K562 (cell line): Measurements from ENCODE around the gene CNR2. TPM values are rescaled to one million over a fixed set of nuclear protein-coding genes. Genes with fewer than 3 reads are reported as not detected.

Experiments used
- CBFA2T3 ChIP-seq: fragments of 450-650 bp; IDR thresholded peaks from 2 replicates; pipeline ENCODE4 v1.6.1; 2017
- CSDE1 ChIP-seq, 2 experiments: fragments of 450-650 bp; IDR thresholded peaks; 2 replicates each; pipeline ENCODE4 v1.6.1; 2016; ENCODE audit warnings: mild to moderate bottlenecking in 1 of 2
- DPF2 ChIP-seq: fragments of 450-650 bp; IDR thresholded peaks from 2 replicates; pipeline ENCODE4 v1.6.1; 2016
- FOS ChIP-seq: IDR thresholded peaks from 3 replicates; pipeline ENCODE4 v1.6.1; 2011; ENCODE audit not compliant: insufficient read length; ENCODE audit errors: extremely low read depth
- GABPB1 ChIP-seq: sonication (generic); formaldehyde crosslinking; IDR thresholded peaks from 2 replicates; pipeline ENCODE4 v1.8.0; 2022; ENCODE audit warnings: mild to moderate bottlenecking, missing genetic modification reagents
- HINFP ChIP-seq: fragments of 450-650 bp; conservative IDR thresholded peaks from 2 replicates; pipeline ENCODE4 v1.6.1; 2016; ENCODE audit warnings: missing genetic modification characterization, low read depth, mild to moderate bottlenecking, control low read depth, missing compliant biosample characterization
- HMG20A ChIP-seq: fragments of 450-650 bp; formaldehyde crosslinking; conservative IDR thresholded peaks from 2 replicates; pipeline ENCODE4 v1.4.0; 2020; ENCODE audit warnings: mild to moderate bottlenecking, mixed read lengths
- HNRNPH1 ChIP-seq: fragments of 200-400 bp; formaldehyde crosslinking; optimal IDR thresholded peaks from 2 replicates; pipeline ENCODE3; 2017; ENCODE audit warnings: low read depth, mild to moderate bottlenecking, low read length, moderate library complexity
- KDM1A ChIP-seq, 2 experiments: fragments of 450-650 bp; IDR thresholded peaks; 2 replicates each; pipeline ENCODE4 v1.6.1; 2016; ENCODE audit warnings: mild to moderate bottlenecking in 2 of 2
- L3MBTL2 ChIP-seq: fragments of 450-650 bp; IDR thresholded peaks from 2 replicates; pipeline ENCODE4 v1.6.1; 2016; ENCODE audit warnings: mild to moderate bottlenecking, moderate library complexity
- NFE2 ChIP-seq: IDR thresholded peaks from 2 replicates; pipeline ENCODE4 v1.6.1; 2014; ENCODE audit warnings: antibody characterized with exemption, low read depth
- NFXL1 ChIP-seq: fragments of 450-650 bp; formaldehyde crosslinking; IDR thresholded peaks from 2 replicates; pipeline ENCODE4 v1.4.0; 2021; ENCODE audit warnings: mild to moderate bottlenecking
- PRMT5 ChIP-seq: sonication (generic); formaldehyde crosslinking; IDR thresholded peaks from 2 replicates; pipeline ENCODE4 v1.5.0; 2020; ENCODE audit warnings: missing genetic modification reagents
- RBM25 ChIP-seq: fragments of 200-400 bp; formaldehyde crosslinking; IDR thresholded peaks from 2 replicates; pipeline ENCODE4 v1.6.1; 2018; ENCODE audit warnings: low read length, low read depth, moderate library complexity; ENCODE audit not compliant: severe bottlenecking
- SMC3 ChIP-seq: conservative IDR thresholded peaks from 2 replicates; pipeline ENCODE4 v1.6.1; 2011; ENCODE audit warnings: low read depth, low read length, improper control_type of control experiment; ENCODE audit not compliant: insufficient read depth
- TAL1 ChIP-seq: fragments of 450-650 bp; IDR thresholded peaks from 2 replicates; pipeline ENCODE4 v1.6.1; 2016; ENCODE audit warnings: mild to moderate bottlenecking
- THRA ChIP-seq: fragments of 450-650 bp; IDR thresholded peaks from 2 replicates; pipeline ENCODE4 v1.6.1; 2017; ENCODE audit warnings: mild to moderate bottlenecking, moderate library complexity
- U2AF1 ChIP-seq: fragments of 200-400 bp; formaldehyde crosslinking; optimal IDR thresholded peaks from 2 replicates; pipeline ENCODE3; 2017; ENCODE audit warnings: mild to moderate bottlenecking, low read depth, low read length, moderate library complexity
- ZBTB7A ChIP-seq: IDR thresholded peaks from 2 replicates; pipeline ENCODE4 v1.6.1; 2011; ENCODE audit warnings: low read depth, mild to moderate bottlenecking, low read length, moderate library complexity, borderline replicate concordance; ENCODE audit not compliant: control insufficient read depth
- ZMIZ1 ChIP-seq, 2 experiments: fragments of 150-350 bp in 1 of 2; IDR thresholded peaks; 2 replicates each; pipeline ENCODE4 v1.6.1; 2012 to 2016; ENCODE audit warnings: low read depth in 2 of 2, low read length in 2 of 2, mild to moderate bottlenecking in 1 of 2, moderate library complexity in 1 of 2
- ZNF140 ChIP-seq: fragments of 250-450 bp; sonication (Bioruptor Pico); IDR thresholded peaks from 2 replicates; pipeline ENCODE4 v1.8.0; 2021; ENCODE audit warnings: moderate library complexity, mild to moderate bottlenecking, inconsistent platforms
- ZNF354B ChIP-seq: fragments of 250-450 bp; sonication (Bioruptor Pico); IDR thresholded peaks from 2 replicates; pipeline ENCODE4 v1.4.0; 2020
- ZNF699 ChIP-seq: fragments of 250-450 bp; sonication (Bioruptor Pico); IDR thresholded peaks from 2 replicates; pipeline ENCODE4 v1.8.0; 2021; ENCODE audit warnings: mild to moderate bottlenecking, moderate library complexity; ENCODE audit not compliant: insufficient replicate concordance
- polyA plus RNA-seq, 8 experiments: library from polyadenylated mRNA; depleted of rRNA in 4 of 8; stranded (reverse) in 5 of 8; unstranded in 3 of 8; fragments of >200 nt; fragmentation: Nextera tagmentation in 2 of 8; fragmentation: Illumina TruSeq in 1 of 8; extraction: Ambion mirVana in 2 of 8; extraction: Trizol in 1 of 8; gene quantifications; 2 replicates each; pipeline versions ENCODE4 v1.2.1 to v1.2.3, GENCODE V29; 2011 to 2014; ENCODE audit warnings: inconsistent platforms in 1 of 8, missing spikeins in 1 of 8
- total RNA-seq, 7 experiments: library from RNA; depleted of rRNA in 6 of 7; stranded (reverse); fragments of >200 nt in 6 of 7; fragmentation: Illumina TruSeq in 2 of 7; extraction: Trizol in 2 of 7; gene quantifications; 2 replicates each; pipeline versions ENCODE4 v1.2.1 to v1.2.3, GENCODE V29; 2011 to 2021; ENCODE audit warnings: low replicate concordance in 1 of 7

The CNR2 gene
- total and polyA plus RNA-seq, 9 of the 15 experiments (the other 6 are each of a cell fraction or from before 2014, with no cell fraction given), result not detected

DNA sequence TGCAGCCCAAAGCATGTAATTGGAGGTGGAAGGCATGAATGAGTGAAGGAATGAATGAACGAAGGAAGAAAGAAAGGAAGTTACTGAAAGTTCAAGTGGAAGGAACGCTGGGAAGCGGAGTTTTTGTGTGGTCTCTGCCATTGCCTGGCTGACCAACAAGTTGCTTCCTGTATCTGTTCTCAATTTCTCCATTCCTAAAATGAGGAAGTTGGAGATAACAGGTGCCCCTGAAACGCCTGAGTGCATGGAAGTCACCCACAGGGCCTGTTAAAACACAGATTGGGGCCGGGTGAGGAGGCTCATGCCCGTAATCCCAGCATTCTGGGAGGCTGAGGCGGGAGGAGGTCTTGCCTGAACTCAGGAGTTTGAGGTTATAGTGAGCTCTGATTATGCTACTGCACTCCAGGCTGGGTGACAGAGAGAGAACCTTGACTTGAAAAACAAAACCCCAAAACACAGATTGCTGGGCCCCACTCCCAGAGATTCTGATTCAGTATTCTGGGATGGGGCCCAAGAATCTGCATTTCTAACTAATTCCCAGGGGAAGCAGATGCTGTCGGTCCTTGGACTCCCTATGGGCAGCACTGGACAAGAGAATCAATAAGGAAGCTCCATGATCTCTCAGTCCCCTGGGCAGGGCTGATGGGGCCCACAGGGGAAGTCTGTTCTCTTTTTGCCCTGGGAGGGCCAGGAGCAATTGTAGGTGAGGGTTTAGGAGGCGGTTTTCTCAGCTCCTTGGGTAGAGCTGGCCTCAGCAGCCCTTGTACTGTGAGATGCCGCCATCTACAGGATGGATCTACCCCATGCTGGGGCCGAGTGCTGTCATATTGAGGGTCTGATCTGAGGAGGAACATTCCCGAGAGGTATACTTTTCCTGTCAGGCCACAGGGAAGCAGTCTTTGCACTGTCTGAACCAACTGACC is 3.3 kb upstream of the CNR2 start (continued):
- peak; percentile 10; the same call in 1 of the 2 replicates for TF ChIP-seq GABPB1 (CRISPR knock-in tag)
- TF ChIP-seq TAL1, result 0 out of 2 replicates have a peak, but pooled peaks have one; percentile 3
- no peak for TF ChIP-seq THRA
- no peak for TF ChIP-seq U2AF1
- TF ChIP-seq ZNF354B (CRISPR knock-in tag), result no peak
- TF ChIP-seq CBFA2T3, result peak; percentile 93
- TF ChIP-seq ZBTB7A, result peak; percentile 50; the same call in 1 of the 2 replicates
- TF ChIP-seq HMG20A, result no peak
- no peak for TF ChIP-seq NFE2
- peak; percentile 82 for TF ChIP-seq SMC3
- 0 out of 2 replicates have a peak, but pooled peaks have one; percentile 24 for TF ChIP-seq L3MBTL2
- TF ChIP-seq HINFP (tag), result no peak
- 0 out of 2 replicates have a peak, but pooled peaks have one; percentile 36 for TF ChIP-seq DPF2
- peak; percentile 52 for TF ChIP-seq FOS
- no peak for TF ChIP-seq ZNF140 (CRISPR knock-in tag)
- no peak for TF ChIP-seq HNRNPH1
- TF ChIP-seq KDM1A (IDR thresholded peaks at IDR 0.05), result peak in 1 of 2 experiments; percentile 57; a peak in 2 of 4 replicates
- TF ChIP-seq ZMIZ1 (IDR thresholded peaks at IDR 0.05; ENCODE audit: low read depth in 2 of 2, low read length in 2 of 2), result 0 out of 4 replicates have a peak, but pooled peaks of 1 of the 2 experiments have one; percentile 21
- no peak for TF ChIP-seq PRMT5 (CRISPR knock-in tag)
- TF ChIP-seq RBM25, result no peak
- TF ChIP-seq ZNF699 (CRISPR knock-in tag), result no peak
- no peak for TF ChIP-seq NFXL1 (CRISPR knock-in tag)
- no peak for TF ChIP-seq CSDE1 (IDR thresholded peaks at IDR 0.05)
